DND-41 (cell line): ENCODE data around the gene RGS3.

ENCODE experiments used
- ATAC-seq: fragments of 200-7000 bp; cut with Tn5 transposase; 3 replicates; pipeline ENCODE4 v1.9.1; 2021; ENCODE audit warnings: low read depth; ENCODE audit not compliant: insufficient read depth
- DNase-seq: peaks from one replicate; pipeline ENCODE4 v3.0.0-alpha.2; 2020
- H2AFZ ChIP-seq: 2 replicates; pipeline ENCODE4 v1.6.0; 2012; ENCODE audit warnings: low read depth, low read length
- H3K27ac ChIP-seq: 2 replicates; pipeline ENCODE4 v1.5.1; 2012; ENCODE audit warnings: low read length, inconsistent platforms
- H3K27me3 ChIP-seq: fragments of 200-600 bp; sonication (generic); 2 replicates; pipeline ENCODE4 v1.6.0; 2012; ENCODE audit warnings: low read length, mild to moderate bottlenecking, inconsistent platforms; ENCODE audit not compliant: insufficient read depth, poor library complexity
- H3K36me3 ChIP-seq: 2 replicates; pipeline ENCODE4 v1.5.1; 2012; ENCODE audit warnings: low read length, inconsistent platforms; ENCODE audit not compliant: insufficient read depth
- H3K4me1 ChIP-seq: 2 replicates; pipeline ENCODE4 v1.5.1; 2012; ENCODE audit warnings: mild to moderate bottlenecking, low read length; ENCODE audit not compliant: insufficient read depth
- H3K4me2 ChIP-seq: 2 replicates; pipeline ENCODE4 v1.6.0; 2012; ENCODE audit warnings: mild to moderate bottlenecking, moderate library complexity, low read length, inconsistent platforms; ENCODE audit not compliant: insufficient read depth
- H3K4me3 ChIP-seq, 2 experiments: fragments of 200-600 bp in 1 of 2; shearing (Covaris generic) in 1 of 2; 2 replicates each; pipeline ENCODE4 v1.5.1; 2012 to 2016; ENCODE audit warnings: inconsistent platforms in 2 of 2, low read length in 2 of 2, mild to moderate bottlenecking in 2 of 2, low read depth in 1 of 2, moderate library complexity in 1 of 2
- H3K79me2 ChIP-seq: 2 replicates; pipeline ENCODE4 v1.6.0; 2012; ENCODE audit warnings: low read length, inconsistent platforms; ENCODE audit not compliant: insufficient read depth
- H3K9ac ChIP-seq: 2 replicates; pipeline ENCODE4 v1.6.0; 2012; ENCODE audit warnings: low read depth, mild to moderate bottlenecking, inconsistent platforms, low read length, moderate library complexity
- H3K9me3 ChIP-seq: 2 replicates; pipeline ENCODE4 v1.5.1; 2012; ENCODE audit warnings: low read length, moderate library complexity, mild to moderate bottlenecking, inconsistent platforms; ENCODE audit not compliant: insufficient read depth, severe bottlenecking
- H4K20me1 ChIP-seq: 2 replicates; pipeline ENCODE4 v1.6.0; 2012; ENCODE audit warnings: low read length; ENCODE audit not compliant: insufficient read depth
- EZH2 ChIP-seq: IDR thresholded peaks from 3 replicates; pipeline ENCODE4 v1.6.1; 2012; ENCODE audit warnings: borderline replicate concordance, low read depth, mild to moderate bottlenecking, moderate library complexity, low read length, inconsistent platforms; ENCODE audit not compliant: severe bottlenecking
- TF ChIP-seq, protein P1 (sequence below): IDR thresholded peaks from 2 replicates; pipeline ENCODE4 v1.5.1; 2012; ENCODE audit warnings: borderline replicate concordance, low read length, moderate library complexity, mild to moderate bottlenecking; ENCODE audit not compliant: poor library complexity, severe bottlenecking; ENCODE audit errors: extremely low read depth

Gene RGS3

DNA sequence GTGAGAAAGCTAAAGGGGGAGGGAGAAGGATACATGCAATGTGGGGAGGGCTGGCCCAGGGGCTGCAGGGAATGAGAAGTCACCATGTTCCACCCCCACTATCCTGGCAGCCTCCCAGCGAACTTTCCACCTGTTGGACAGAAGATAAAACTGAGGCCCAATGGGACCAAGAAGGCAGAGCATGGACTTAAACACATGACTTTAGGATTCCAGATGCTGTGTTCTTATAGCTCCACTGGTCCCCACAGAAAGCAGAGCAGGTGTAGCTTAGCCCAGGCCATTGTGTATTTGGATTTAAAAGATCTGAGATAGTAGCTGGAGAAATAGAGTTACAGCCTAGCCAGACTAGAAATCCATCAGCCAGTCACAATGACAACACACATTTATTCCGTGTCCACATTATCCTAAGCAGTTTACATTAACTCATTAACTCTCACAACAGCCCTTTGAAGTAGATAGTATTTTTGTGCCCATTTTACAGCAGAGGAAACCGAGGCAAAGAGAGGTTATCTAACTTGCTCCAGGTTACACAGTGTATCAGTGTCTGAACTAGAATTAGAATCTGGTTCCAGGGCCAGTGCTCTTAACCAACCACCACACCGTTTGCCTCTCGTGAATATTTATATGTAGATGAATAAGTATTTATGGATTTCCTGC is 121.0 kb downstream of the RGS3 start:
- Histone ChIP-seq H2AFZ (no peak overlapping the region), H4K20me1 (no peaks in the 10 kb centered on the region), H3K27ac (no peak overlapping the region), H3K9me3 (no peaks in the 10 kb centered on the region), H3K9ac (no peak overlapping the region), H3K4me3 (no peak overlapping the region), H3K4me2 (no peak overlapping the region), H3K79me2 (no peaks in the 10 kb centered on the region), H3K4me1 (peaks cover 35% of the 10 kb centered on the region), H3K36me3 (peaks cover 12% of the 10 kb centered on the region), H3K27me3 (no peaks in the 10 kb centered on the region)
- no peak for DNase-seq
- TF ChIP-seq, protein P1, sequence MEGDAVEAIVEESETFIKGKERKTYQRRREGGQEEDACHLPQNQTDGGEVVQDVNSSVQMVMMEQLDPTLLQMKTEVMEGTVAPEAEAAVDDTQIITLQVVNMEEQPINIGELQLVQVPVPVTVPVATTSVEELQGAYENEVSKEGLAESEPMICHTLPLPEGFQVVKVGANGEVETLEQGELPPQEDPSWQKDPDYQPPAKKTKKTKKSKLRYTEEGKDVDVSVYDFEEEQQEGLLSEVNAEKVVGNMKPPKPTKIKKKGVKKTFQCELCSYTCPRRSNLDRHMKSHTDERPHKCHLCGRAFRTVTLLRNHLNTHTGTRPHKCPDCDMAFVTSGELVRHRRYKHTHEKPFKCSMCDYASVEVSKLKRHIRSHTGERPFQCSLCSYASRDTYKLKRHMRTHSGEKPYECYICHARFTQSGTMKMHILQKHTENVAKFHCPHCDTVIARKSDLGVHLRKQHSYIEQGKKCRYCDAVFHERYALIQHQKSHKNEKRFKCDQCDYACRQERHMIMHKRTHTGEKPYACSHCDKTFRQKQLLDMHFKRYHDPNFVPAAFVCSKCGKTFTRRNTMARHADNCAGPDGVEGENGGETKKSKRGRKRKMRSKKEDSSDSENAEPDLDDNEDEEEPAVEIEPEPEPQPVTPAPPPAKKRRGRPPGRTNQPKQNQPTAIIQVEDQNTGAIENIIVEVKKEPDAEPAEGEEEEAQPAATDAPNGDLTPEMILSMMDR: no peak
- TF ChIP-seq EZH2: no peak
- ATAC-seq: no peak

DNA sequence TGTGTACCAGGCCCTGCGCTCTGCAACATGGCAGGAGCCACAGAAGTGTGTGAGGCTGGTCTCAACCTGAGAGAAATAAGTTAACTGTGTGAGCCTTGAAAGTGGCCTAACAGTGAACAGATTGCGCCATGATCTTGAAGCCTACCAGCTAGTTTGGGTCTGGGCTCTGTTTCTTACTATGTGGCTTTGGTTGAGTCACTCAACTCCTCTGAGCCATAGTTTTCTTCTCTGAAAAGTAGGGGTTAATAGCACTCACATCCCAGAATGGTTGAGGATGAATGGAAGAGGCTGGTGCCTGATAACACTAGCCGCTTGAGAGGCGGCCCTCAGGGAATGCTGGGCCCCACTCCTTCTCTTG is 121.5 kb downstream of the RGS3 start:
- Histone ChIP-seq H4K20me1 (no peaks in the 10 kb centered on the region), H3K4me1 (peaks cover 30% of the 10 kb centered on the region), H3K9me3 (no peaks in the 10 kb centered on the region), H3K36me3 (peaks cover 12% of the 10 kb centered on the region), H3K79me2 (no peaks in the 10 kb centered on the region), H3K27ac (no peak overlapping the region), H3K27me3 (no peaks in the 10 kb centered on the region), H3K4me2 (no peak overlapping the region), H3K9ac (no peak overlapping the region), H2AFZ (no peak overlapping the region), H3K4me3 (no peak overlapping the region)
- ATAC-seq (no peak), DNase-seq (no peak)
- TF ChIP-seq, protein P1: no peak
- no peak for TF ChIP-seq EZH2

DNA sequence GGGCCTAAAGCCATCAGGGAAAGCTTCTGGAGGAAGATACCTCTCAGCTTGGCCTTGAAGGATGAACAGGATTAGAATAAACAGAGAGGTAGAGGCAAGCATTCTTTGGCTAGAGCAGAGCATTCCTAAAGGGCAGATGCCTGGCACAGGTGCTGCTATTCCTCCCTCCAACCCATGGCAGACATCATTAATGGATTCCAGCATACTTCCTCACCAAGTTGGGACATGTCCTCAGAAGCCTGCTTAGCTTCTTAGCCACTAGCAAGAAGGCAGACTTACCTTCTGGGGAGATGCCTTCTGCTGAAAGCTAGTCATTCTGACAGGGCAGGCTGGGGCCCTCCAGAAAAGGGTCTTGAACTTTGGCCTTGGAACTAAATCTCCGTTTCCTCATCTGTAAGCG is 122.0 kb downstream of the RGS3 start:
- Histone ChIP-seq H2AFZ (no peak overlapping the region), H3K4me1 (peaks cover 25% of the 10 kb centered on the region), H3K27ac (no peak overlapping the region), H3K36me3 (peaks cover 12% of the 10 kb centered on the region), H3K9ac (no peak overlapping the region), H3K9me3 (no peaks in the 10 kb centered on the region), H3K4me2 (no peak overlapping the region), H3K4me3 (no peak overlapping the region), H4K20me1 (no peaks in the 10 kb centered on the region), H3K27me3 (no peaks in the 10 kb centered on the region), H3K79me2 (no peaks in the 10 kb centered on the region)
- ATAC-seq (no peak), DNase-seq (no peak)
- TF ChIP-seq, protein P1: no peak
- no peak for TF ChIP-seq EZH2

DNA sequence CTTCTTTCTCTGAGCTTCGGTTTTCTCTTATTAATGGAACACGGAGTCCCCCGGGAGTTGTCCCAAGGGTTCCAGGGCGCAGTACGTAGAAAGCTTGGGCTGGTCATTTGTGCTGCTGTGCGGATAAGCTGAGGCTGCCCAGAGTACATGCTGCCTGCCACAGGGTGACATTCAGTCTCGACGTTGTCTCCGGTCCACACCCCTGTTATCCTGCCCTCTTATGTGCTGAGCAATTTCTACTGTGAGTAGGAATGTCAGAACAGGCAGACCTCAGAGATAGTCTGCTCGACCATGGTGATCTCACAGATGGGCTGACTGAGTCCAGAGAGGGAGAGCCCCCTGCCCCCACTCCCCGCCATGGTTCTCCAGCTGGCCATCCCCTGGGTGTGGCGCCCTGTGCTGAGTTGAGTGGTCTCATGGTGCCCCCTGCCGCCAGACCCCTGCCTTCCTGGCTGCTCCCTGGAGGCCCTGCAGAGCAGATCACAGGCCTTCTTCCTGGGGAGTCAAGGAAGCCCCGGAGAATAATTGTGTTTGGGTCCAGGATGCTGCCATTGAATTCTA is 124.0 kb downstream of the RGS3 start:
- Histone ChIP-seq H3K4me2 (no peak overlapping the region), H2AFZ (no peak overlapping the region)
- no peak for ATAC-seq

More for the DNA sequence above, 124.0 kb downstream of the RGS3 start:
- Histone ChIP-seq H3K27ac (no peak overlapping the region; the same call in 1 of the 2 replicates), H3K79me2 (no peaks in the 10 kb centered on the region), H3K4me3 (no peak overlapping the region), H4K20me1 (no peaks in the 10 kb centered on the region; the same call in 1 of the 2 replicates), H3K4me1 (peaks cover 6% of the 10 kb centered on the region), H3K9ac (no peak overlapping the region), H3K27me3 (no peaks in the 10 kb centered on the region), H3K36me3 (peaks cover 12% of the 10 kb centered on the region), H3K9me3 (no peaks in the 10 kb centered on the region)
- TF ChIP-seq, protein P1: peak; percentile 4
- TF ChIP-seq EZH2: no peak
- DNase-seq: no peak
